Stimulated activated CD8-positive, alpha-beta memory T cell treated with anti-CD3 and anti-CD28 coated beads, Interleukin-2, amount 100 ng/mL, for 1 hour (primary cell): ENCODE data around the gene DNAJC7.

Source experiments
- DNase-seq, 2 donors: peaks; one replicate each; pipeline ENCODE4 v3.0.0-alpha.2; 2020; ENCODE audit warnings: low read depth in 2 of 2

The DNAJC7 gene

GRCh38 chr17:42016941-42017865, at the start of gene DNAJC7:
Gene DNAJC7 (minus strand): TSS chr17:42017439. CDS start chr17:42017416, 23 bp downstream.
- DNase-seq, result peak; percentile 75 to 76

GRCh38 chr17:42065201-42065600, 48.0 kb upstream of the DNAJC7 start:
- no peak for DNase-seq

GRCh38 chr17:42062681-42063080, 45.4 kb upstream of the DNAJC7 start:
- no peak for DNase-seq

- DNase-seq, result no peak
These were observed 44.6 kb upstream of the DNAJC7 start for GRCh38 chr17:42061646-42062487.

GRCh38 chr17:42060231-42060630, 43.0 kb upstream of the DNAJC7 start:
- DNase-seq, result no peak

- DNase-seq, result no peak
These were observed 42.6 kb upstream of the DNAJC7 start for GRCh38 chr17:42059815-42060214.

- DNase-seq, result no peak
These were observed 40.8 kb upstream of the DNAJC7 start for GRCh38 chr17:42058063-42058462.

GRCh38 chr17:42056635-42057034, 39.4 kb upstream of the DNAJC7 start:
- no peak for DNase-seq

GRCh38 chr17:42055496-42055895, 38.3 kb upstream of the DNAJC7 start:
- DNase-seq, result no peak

GRCh38 chr17:42055027-42055426, 37.8 kb upstream of the DNAJC7 start:
- no peak for DNase-seq

- DNase-seq, result no peak
These were observed 36.7 kb upstream of the DNAJC7 start for GRCh38 chr17:42053731-42054500.

GRCh38 chr17:42052346-42052877, 35.2 kb upstream of the DNAJC7 start:
- no peak for DNase-seq

GRCh38 chr17:42051645-42052044, 34.4 kb upstream of the DNAJC7 start:
- DNase-seq, result no peak

GRCh38 chr17:42051013-42051400, 33.8 kb upstream of the DNAJC7 start:
- DNase-seq, result no peak

- DNase-seq, result peak in 1 of 2 donors; percentile 15
These were observed 33.3 kb upstream of the DNAJC7 start, which contains the start of gene C17orf113 for GRCh38 chr17:42050393-42051012. Gene C17orf113 (minus strand): TSS chr17:42050601. CDS start chr17:42043376, 7,225 bp downstream.

GRCh38 chr17:42049834-42050392, 32.7 kb upstream of the DNAJC7 start:
- no peak for DNase-seq

GRCh38 chr17:42047343-42047742, 30.1 kb upstream of the DNAJC7 start:
- DNase-seq, result no peak

GRCh38 chr17:42045719-42046118, 28.5 kb upstream of the DNAJC7 start:
- DNase-seq, result no peak

GRCh38 chr17:42042598-42043319, 25.5 kb upstream of the DNAJC7 start:
- no peak for DNase-seq

- no peak for DNase-seq
These were observed 24.4 kb upstream of the DNAJC7 start for GRCh38 chr17:42041619-42042018.
